GM12892 (cell line): ENCODE measurements around the gene SLC24A3.
"Not testable (repeated sequence)": the region's sequence is repeated elsewhere in the genome, so short reads cannot be mapped to it uniquely, and the experiment has no call there.

Source experiments
- DNase-seq: peaks from one replicate; pipeline ENCODE4 v3.0.0; 2011; ENCODE audit not compliant: insufficient read length
- FAIRE-seq: peaks from 2 replicates; lab custom pipeline; 2011; peaks lifted over from hg19 to GRCh38; lab: Jason Lieb, UNC
- POLR2A ChIP-seq: IDR thresholded peaks from 2 replicates; pipeline ENCODE4 v1.6.1; 2011; ENCODE audit warnings: low read depth, low read length, control low read depth
- POLR2AphosphoS5 ChIP-seq: IDR thresholded peaks from 2 replicates; pipeline ENCODE4 v1.6.1; 2011; ENCODE audit warnings: low read depth, low read length, control low read depth
- TAF1 ChIP-seq: IDR thresholded peaks from 2 replicates; pipeline ENCODE4 v1.6.1; 2011; ENCODE audit warnings: low read depth, mild to moderate bottlenecking, control low read depth, low read length, borderline replicate concordance

The SLC24A3 gene

GRCh38 chr20:19750907-19751636 lies 538.6 kb downstream of the SLC24A3 start:
- TF ChIP-seq POLR2A: no peak
- TF ChIP-seq POLR2AphosphoS5: no peak
- TF ChIP-seq TAF1: no peak
- DNase-seq (no peak), FAIRE-seq (no peak)

- not testable (repeated sequence) for DNase-seq, FAIRE-seq
These were observed 541.8 kb downstream of the SLC24A3 start for GRCh38 chr20:19754201-19754600.

GRCh38 chr20:19756761-19757486 lies 544.5 kb downstream of the SLC24A3 start:
- FAIRE-seq (no peak), DNase-seq (no peak)
- TF ChIP-seq TAF1: no peak
- TF ChIP-seq POLR2AphosphoS5: no peak
- no peak for TF ChIP-seq POLR2A

- no peak for FAIRE-seq
- TF ChIP-seq POLR2AphosphoS5 (no peak), TAF1 (no peak), POLR2A (no peak)
- no peak for DNase-seq
These were observed 545.2 kb downstream of the SLC24A3 start for GRCh38 chr20:19757487-19758132.

- no peak for DNase-seq
- no peak for TF ChIP-seq POLR2A
- no peak for TF ChIP-seq POLR2AphosphoS5
- TF ChIP-seq TAF1: no peak
- FAIRE-seq: no peak
These were observed 545.7 kb downstream of the SLC24A3 start, which contains the start of gene RIN2 for GRCh38 chr20:19758133-19758500. TSS of gene RIN2 (plus strand) at chr20:19758258. CDS start at chr20:19889602, 131,344 bp downstream.

GRCh38 chr20:19758501-19759331 lies 546.3 kb downstream of the SLC24A3 start:
- peak; percentile 18 for DNase-seq
- TF ChIP-seq POLR2A (no peak), TAF1 (no peak), POLR2AphosphoS5 (no peak)
- no peak for FAIRE-seq

- no peak for DNase-seq
- TF ChIP-seq POLR2A (no peak), POLR2AphosphoS5 (no peak), TAF1 (no peak)
- no peak for FAIRE-seq
These were observed 547.9 kb downstream of the SLC24A3 start for GRCh38 chr20:19760371-19760721.

- FAIRE-seq: no peak
- DNase-seq: no peak
- TF ChIP-seq POLR2AphosphoS5 (no peak), POLR2A (no peak), TAF1 (no peak)
These were observed 548.9 kb downstream of the SLC24A3 start for GRCh38 chr20:19761326-19761725.

- DNase-seq (no peak), FAIRE-seq (no peak)
- TF ChIP-seq POLR2AphosphoS5: no peak
- no peak for TF ChIP-seq TAF1
- no peak for TF ChIP-seq POLR2A
These were observed 549.4 kb downstream of the SLC24A3 start for GRCh38 chr20:19761841-19762240.

- no peak for FAIRE-seq
- TF ChIP-seq POLR2AphosphoS5 (no peak), POLR2A (no peak), TAF1 (no peak)
- DNase-seq: no peak
These were observed 551.8 kb downstream of the SLC24A3 start for GRCh38 chr20:19764207-19764606.

- FAIRE-seq: no peak
- DNase-seq: no peak
- TF ChIP-seq POLR2A (no peak), POLR2AphosphoS5 (no peak)
These were observed 552.8 kb downstream of the SLC24A3 start for GRCh38 chr20:19765266-19765665.

GRCh38 chr20:19765913-19766312 lies 553.5 kb downstream of the SLC24A3 start:
- DNase-seq: no peak
- no peak for FAIRE-seq
- TF ChIP-seq POLR2A: no peak
- no peak for TF ChIP-seq TAF1
- TF ChIP-seq POLR2AphosphoS5: no peak
